Fibroblast of skin of back (primary cell): Measurements from ENCODE around the gene MADCAM1.
A peak's percentile ranks its signal among the peaks of the same experiment; 100 is the strongest.

ENCODE experiments used
- DNase-seq: peaks from one replicate; pipeline ENCODE4 v3.0.0-alpha.2; 2013

MADCAM1 gene

DNA sequence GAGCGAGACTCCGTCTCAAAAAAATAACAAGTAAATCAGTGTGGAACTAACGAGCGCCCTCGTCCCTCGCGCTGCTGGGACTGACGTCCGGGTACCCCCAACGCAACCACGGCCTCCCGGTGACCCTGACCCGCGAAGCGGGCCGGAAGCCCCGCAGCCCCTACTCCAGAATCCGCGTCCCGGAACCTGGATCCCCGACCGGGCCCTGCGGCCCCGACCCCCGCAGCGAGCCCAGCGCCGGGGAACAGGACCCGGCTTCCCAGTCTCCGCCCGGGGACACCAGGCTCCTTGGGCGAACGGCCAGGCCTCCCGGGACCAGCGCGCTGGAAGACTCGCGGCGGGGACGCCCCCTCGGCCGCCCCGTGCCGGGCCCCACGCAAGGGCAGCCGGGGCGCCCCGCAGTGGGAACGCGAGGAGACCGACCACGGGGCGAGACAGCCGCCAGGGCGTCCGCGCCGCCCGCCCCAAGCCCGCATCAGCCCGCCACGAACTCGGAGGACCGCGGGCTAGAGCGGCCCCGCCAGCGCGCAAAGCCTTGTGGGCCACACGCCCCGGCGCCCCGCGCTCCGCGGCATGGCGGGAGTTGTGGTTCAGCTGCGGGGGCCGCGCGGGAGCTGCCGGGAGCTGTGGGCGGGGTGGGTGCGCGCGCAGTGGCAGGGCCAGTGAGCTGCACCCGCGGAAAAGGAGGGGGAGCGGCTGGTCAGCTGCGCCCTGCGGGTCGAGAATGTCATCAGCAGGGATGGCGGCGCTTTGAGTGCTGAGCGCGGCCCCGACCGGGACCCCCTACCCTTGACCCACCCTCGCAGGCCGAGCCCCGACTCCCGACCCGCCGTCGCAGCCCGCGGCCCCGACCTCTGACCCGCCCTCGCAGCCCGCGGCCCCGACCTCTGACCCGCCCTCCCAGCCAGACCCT lies 7.5 kb upstream of the MADCAM1 start:
- DNase-seq, result peak; percentile 94

DNA sequence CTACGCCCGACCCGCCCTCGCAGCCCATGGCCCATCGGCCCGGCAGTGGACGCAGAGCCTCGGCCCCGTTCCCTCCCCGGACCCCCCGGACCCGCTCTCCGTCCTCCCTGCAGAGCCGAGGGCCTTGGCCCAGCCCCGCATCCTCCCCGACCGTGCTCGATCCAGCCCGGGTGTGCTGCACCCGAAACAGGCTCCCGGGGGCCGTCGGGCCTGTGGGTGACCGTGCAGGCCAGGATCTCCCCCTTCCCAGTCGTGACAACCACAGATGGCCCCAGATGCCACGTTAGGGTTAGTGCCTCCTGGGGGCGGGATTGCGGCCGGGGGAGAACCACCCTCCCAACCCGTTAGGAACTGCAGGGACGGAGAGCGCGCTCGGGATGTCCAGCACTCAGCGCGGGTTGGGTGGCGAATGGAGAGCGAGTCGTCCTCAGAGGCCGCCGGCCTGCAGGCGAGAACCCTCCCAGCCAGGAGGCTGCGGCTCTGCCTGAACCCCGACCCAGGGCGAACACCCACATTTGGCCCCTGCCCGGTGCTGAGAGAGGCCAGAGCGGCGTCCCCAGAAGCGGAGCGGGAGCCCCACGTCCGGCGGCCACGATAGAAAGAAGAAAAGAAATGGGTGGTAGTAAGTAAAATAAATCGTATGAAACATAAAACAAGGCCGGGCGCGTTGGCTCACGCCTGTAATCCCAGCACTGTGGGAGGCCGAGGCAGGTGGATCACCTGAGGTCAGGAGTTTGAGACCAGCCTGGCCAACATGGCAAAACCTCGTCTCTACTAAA lies 6.7 kb upstream of the MADCAM1 start:
- DNase-seq, result peak; percentile 41

DNA sequence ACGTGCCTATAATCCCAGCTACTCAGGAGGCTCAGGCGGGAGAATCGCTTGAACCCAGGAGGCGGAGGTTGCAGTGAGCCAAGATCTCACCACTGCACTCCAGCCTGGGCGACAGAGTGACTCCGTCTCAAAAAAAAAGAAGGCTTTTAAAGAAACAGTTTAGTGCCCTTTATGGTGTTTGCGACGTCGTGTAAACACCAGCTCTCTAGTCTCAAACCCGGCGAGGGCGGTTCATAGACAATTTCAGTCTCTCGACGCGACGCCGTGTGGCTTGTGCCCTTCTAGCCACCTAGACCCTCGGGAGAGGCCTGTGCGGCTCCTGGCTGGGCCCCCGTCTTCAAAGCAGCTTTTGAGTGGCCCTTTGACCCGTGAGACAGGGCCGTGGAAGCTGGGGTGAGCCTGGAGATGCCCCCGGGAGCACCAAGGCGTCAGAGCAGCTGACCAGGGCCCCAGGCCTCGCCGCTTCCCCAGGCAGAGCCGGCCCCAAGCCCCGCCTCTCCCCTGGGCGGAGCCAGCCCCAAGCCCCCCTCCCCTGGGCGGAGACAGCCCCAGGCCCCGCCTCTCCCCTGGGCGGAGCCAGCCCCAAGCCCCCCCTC lies 5.0 kb upstream of the MADCAM1 start:
- DNase-seq, result no peak

DNA sequence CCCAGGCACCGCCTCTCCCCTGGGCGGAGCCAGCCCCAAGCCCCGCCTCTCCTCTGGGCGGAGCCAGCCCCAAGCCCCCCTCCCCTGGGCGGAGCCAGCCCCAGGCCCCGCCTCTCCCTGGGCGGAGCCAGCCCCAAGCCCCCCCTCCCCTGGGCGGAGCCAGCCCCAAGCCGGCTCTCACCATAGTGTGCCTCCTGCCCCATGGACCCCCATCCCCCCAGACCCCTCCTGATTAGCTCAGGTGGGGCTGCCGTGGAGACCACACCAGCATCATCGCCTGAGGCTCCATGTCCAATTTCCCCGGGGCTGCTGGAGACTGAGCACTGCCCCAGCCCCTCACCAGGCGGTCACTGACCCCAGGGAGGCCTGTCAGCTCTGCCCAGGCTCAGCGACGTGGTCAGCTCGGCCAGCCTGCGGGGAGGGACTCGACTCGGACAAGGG lies 4.2 kb upstream of the MADCAM1 start:
- DNase-seq, result no peak

DNA sequence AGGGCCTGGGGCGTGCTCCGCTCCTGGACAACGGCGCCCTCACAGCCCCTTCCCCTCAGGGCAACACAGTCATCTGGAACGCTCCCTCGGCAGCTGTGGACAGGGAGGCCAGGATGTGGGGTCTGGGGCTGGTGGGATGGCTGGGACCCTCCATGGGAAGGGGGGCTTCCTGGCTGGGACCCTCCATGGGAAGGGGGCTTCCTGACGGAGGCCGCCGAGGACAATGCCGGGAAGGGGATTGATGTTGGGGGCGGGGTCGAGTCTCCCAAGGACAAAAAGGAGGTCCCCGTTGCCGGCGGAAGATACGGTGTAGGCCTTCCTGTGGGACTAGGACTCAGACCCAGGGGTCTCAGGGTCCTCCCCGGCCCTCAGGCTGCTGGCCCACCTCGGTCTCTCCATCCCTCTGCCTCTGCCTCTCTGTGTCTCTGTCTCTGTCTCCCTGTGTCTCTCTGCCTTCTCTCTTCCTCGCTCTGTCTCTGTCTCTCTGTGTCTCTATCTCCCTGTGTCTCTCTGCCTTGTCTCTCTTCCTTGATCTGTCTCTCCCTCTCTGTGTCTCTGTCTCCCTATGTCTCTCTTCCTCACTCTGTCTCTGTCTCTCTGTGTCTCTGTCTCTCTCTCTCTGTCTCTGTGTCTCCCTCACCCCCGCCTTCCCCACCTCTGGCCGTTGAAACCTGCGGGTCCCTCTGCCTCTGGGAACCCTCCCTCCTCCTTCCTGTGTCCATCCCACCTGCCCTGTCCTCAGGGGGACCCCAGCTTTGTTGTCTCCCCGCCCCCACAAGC lies 2.7 kb upstream of the MADCAM1 start:
- DNase-seq, result no peak

DNA sequence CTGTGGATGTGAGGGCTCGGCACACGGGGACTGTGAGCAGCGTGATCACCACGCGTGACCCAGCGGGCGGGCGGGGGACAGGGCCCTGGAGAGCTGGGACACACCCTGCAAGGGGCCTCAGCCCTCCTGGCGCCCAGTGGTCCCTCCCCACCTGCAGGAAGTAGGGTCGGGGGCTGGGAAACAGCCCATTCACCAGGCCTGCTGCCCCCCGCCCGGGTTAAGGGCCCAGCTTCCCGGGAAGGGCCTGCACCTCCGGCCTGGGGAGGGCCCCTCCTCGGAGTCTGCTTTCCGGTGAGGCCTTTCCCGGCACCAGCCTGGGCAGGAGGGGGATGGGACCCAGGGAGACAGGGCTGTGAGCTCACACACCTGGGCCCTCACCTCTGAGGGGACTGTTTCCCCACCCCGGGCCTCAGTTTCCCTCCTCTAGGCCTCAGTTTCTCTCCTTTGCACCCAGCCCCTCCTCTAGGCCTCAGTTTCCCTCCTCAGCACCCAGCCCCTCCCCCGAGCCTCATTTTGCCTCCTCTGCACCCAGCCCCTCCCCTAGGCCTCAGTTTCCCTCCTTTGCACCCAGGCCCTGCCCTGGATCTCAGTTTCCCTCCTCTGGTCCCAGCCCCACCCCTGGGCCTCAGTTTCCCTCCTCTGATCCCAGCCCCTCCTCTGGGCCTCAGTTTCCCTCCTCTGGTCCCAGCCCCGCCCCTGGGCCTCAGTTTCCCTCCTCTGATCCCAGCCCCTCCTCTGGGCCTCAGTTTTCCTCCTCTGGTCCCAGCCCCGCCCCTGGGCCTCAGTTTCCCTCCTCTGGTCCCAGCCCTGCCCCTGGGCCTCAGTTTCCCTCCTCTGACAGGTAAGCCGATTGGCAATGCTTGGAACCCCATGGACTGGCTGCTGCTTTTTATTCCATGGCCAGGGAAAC lies 1.9 kb upstream of the MADCAM1 start:
- DNase-seq, result no peak

DNA sequence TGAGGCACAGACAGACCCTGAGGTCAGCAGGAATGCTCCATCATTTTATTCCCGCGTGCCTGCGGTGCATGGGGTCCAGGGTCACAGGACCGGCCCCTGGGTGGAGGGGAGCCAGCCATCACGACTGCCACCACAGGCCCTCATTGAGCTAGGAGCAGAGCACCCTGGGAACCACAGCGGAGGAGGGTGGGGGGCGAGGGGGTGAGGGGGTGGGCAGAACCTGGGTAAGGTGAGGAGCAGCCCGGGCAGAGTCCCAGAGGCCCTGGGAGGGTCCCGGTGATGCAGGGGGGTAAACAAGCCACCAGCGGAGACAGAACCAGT lies 1.2 kb upstream of the MADCAM1 start:
- no peak for DNase-seq

DNA sequence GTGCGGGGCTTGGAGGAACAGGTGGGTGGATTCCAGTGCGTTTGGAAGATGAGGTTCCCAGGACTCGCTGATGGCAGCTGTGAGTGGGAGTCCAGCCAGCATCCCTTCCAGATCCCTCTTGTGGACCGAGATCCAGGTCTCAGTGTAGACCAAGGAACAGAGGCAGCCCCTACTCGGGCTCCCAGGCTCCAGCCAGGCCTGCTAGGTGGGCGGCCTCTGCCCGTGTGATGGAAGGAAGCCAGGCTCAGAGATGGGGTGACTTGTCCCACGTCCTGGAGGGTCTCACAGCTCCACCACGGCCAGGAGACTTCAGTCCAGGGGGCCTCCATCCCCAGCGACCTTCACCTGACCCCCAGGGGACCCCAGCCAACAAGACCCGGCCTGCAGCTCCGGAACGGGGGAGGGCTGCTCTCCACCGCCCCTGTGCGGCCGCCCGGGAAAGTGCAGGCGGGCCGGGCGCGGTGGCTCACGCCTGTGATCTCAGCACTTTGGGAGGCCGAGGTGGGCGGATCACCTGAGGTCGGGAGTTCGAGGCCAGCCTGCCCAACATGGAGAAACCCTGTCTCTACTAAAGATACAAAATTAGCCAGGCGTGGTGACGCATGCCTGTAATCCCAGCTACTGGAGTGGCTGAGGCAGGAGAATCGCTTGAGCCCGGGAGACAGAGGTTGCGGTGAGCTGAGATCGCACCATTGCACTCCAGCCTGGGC lies 729 bp upstream of the MADCAM1 start:
- DNase-seq, result peak; percentile 27

DNA sequence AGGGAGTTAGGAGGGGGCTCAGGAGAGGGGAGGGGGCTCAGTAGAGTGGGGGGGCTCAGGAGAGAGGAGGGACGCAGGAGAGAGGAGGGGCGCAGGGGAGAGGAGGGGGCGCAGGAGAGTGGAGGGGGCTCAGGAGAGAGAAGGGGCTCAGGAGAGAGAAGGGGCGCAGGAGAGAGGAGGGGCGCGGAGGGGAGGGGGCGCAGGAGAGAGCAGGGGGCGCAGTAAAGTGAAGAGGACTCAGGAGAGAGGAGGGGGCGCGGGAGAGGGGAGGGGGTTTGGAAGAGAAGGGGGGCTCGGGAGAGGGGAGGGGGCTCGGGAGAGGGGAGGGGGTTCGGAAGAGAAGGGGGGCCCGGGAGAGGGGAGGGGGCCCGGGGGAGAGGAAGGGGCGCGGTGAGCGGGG lies 700 bp downstream of the MADCAM1 start:
- DNase-seq, result no peak

DNA sequence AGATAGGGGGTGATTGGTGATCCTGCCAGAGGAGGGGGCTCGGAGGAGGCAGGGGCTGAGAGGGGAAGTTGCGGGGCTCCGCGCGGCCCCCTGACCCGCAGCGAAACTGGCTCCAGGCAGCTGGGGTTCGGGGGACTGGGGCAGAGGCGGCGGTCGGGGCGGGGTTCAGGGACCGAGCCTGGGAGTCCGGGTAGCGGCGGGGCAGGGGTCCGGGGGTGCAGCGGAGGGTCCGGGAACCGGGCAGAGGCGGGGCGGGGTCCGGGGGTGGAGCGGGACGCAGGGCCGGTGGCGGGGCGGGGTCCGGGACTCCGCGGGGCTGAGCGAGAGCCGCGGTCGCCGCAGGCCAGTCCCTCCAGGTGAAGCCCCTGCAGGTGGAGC lies 1.2 kb downstream of the MADCAM1 start:
- no peak for DNase-seq

DNA sequence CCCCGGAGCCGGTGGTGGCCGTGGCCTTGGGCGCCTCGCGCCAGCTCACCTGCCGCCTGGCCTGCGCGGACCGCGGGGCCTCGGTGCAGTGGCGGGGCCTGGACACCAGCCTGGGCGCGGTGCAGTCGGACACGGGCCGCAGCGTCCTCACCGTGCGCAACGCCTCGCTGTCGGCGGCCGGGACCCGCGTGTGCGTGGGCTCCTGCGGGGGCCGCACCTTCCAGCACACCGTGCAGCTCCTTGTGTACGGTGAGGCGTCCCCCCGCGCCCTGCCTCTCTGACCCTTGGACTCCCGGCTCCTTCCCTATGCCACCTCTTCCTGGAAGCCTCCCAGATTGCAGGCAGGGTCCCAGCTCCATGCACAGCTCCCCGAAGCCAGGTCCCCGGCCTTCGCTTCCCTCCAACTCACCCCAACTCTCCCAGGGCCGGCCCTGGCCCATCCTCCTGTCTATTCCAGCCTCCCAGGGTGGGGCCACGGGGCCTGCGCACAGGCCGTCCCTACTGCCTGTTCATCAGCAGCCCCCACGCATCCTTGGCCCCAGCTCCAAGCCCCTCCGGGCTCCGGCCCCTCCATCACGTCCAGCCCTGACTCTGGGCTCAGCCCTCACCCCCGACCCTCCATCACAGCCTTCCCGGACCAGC lies 1.7 kb downstream of the MADCAM1 start:
- no peak for DNase-seq

DNA sequence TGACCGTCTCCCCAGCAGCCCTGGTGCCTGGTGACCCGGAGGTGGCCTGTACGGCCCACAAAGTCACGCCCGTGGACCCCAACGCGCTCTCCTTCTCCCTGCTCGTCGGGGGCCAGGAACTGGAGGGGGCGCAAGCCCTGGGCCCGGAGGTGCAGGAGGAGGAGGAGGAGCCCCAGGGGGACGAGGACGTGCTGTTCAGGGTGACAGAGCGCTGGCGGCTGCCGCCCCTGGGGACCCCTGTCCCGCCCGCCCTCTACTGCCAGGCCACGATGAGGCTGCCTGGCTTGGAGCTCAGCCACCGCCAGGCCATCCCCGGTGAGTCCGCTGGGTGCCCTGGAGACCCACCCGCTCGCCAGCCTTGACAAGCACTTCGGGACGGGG lies 2.2 kb downstream of the MADCAM1 start:
- DNase-seq, result no peak

DNA sequence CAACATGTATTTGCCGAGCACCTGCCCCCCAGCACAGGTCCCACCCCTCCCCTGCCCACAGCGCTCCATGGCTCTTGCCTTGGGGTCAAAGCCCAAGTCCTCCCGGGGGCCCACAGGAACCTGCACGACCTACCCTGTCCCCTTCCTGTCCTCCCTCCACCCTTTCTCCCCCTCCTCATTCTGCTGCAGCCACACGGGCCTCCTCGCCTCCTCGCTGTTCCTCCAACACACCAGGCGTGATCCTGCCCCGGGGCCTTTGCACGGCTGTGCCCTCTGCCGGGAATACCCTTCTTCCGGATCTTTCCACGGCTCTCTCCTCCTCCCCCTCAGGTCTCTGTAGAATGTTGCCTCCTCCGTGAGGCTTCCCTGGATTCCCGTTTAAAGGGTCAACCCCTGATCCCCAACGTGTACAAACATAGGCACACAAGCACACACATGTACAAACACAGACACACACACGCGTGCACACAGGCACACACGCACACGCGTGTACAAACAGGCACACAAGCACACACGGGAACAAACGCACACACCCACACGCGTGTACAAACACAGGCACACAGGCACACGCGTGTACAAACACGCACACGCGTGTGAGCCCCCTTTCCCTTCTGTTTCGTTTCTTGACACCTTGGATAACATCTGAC lies 2.8 kb downstream of the MADCAM1 start:
- no peak for DNase-seq

DNA sequence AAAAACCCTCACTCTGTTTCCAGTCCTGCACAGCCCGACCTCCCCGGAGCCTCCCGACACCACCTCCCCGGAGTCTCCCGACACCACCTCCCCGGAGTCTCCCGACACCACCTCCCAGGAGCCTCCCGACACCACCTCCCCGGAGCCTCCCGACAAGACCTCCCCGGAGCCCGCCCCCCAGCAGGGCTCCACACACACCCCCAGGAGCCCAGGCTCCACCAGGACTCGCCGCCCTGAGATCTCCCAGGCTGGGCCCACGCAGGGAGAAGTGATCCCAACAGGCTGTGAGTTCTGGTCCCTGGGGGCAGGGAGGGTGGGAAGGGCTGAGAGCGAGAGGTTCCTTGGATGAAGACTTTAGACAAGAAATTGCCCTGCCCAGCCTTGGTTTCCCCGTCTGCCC lies 5.4 kb downstream of the MADCAM1 start:
- DNase-seq, result no peak

DNA sequence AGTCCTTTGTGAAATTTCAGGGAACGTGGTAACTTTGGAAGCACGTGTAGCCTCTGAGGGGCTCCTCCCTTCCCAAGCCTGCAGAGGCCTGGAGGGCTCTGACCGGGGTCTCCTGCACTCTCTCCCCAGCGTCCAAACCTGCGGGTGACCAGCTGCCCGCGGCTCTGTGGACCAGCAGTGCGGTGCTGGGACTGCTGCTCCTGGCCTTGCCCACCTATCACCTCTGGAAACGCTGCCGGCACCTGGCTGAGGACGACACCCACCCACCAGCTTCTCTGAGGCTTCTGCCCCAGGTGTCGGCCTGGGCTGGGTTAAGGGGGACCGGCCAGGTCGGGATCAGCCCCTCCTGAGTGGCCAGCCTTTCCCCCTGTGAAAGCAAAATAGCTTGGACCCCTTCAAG lies 8.3 kb downstream of the MADCAM1 start:
- DNase-seq, result no peak

DNA sequence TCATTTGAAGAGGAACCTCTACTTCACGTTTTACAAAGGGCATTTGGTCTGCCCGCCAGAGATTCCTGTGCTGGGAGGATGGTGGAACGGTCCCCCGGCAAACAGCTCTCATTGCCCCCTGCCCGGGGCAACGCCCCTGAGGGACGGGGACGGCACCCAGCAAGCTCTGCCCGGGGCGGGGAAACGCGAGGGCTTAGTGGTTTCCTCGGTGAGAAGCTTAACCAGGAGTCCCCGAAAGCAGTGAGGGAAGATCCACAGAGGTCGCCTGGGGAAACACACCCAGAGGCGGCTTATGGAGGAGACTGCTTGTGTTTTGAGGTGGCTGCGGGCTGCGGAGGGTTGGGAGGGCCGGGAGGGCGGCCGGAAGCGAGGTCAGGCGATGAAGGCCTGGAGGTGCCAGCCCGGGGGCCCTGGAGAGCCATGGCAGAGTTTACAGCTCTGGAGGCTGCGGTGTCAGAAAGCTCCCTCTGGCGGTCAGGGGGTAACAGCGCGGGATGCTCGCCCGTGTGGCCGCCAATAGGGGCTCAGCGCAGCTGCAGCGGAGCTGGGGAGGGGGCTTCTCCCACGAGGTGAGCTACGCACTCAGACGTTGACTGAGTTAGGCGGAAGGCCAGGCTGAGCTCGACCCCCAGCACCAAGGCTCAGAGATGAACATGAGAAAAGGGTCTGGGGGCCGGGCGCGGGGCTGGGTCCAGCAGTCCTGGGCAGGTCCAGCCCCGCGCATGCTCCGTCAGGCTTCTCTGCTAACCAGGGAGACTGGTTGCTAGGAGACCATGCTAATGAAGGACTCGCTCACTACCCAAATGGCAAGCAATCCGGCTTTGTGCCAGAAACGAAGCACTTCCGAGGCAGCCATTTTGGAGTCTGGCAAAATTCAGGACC lies 10.4 kb downstream of the MADCAM1 start:
- peak; percentile 100 for DNase-seq

DNA sequence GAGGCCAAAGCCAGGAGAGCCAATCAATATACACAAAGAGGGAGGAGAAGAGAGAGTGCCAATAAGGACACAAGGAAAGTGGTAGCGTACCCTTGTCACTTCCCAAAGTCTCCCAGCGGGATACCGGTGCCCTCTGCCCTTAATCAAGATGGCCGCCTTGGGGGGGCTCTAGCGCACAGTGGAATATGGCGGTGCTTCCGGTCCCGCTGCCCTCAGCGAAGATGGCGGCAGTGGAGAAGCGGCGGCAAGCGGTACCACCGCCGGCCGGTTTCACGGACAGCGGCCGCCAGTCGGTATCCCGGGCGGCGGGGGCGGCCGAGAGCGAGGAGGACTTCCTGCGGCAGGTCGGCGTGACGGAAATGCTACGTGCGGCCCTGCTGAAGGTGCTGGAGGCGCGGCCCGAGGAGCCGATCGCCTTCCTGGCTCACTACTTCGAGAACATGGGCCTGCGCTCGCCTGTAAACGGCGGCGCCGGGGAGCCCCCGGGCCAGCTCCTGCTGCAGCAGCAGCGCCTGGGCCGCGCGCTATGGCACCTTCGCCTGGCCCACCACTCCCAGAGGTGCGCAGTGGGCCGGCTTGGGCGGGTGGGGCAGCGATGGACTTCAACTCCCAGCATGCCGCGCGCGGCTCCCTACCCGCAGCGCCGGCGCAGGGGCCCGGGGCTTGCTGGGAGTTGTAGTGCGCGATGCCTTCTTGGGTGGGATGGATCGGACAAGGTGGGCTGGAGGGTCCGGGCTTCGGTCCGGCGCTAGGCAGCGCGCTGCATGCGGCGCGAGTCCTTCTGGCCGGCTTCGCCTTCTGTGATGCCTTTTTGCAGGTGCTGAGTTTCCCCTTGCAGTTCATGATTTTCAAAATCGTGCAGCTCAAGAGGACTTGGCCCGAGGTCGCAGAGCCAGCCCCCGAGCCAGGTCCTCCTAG lies 11.3 kb downstream of the MADCAM1 start, which contains the start of gene TPGS1:
Gene TPGS1, plus strand, starts transcription at position 212 of the 918 bp plus-strand sequence. Its CDS starts 10 bp downstream, at position 222.
- DNase-seq, result peak; percentile 75
